ENCODE measurements around the gene FGF2. TPM values are rescaled to one million over a fixed set of nuclear protein-coding genes. Genes with fewer than 3 reads are reported as not detected.
A peak's percentile ranks its signal among the peaks of the same experiment; 100 is the strongest.

FGF2 gene
- total and polyA plus RNA-seq, 9 donors, result 6.5 to 11.4 (median 8.5) TPM

- DNase-seq, result peak; percentile 76
- H3K27me3 ChIP-seq (ENCODE audit: control insufficient read depth, insufficient read depth, low read length), result peaks cover 4% of the 10 kb centered on the region
- H3K4me1 ChIP-seq (ENCODE audit: control insufficient read depth, insufficient read depth, low read length), result peaks cover 13% of the 10 kb centered on the region
- no peaks in the 10 kb centered on the region for H3K36me3 ChIP-seq (ENCODE audit: control insufficient read depth, insufficient read depth, low read length)
- peak overlapping the region; percentile 93 for H3K27ac ChIP-seq (ENCODE audit: low read length)
- H3K9me3 ChIP-seq (replicated peaks; ENCODE audit: control insufficient read depth, low read depth, low read length), result no peaks in the 10 kb centered on the region
- H3K4me3 ChIP-seq (ENCODE audit: low read length), result peak overlapping the region; percentile 62
- WGBS (ENCODE audit: insufficient coverage), result 0% methylated on average over 5 of the region's 18 CpGs
Measured at GRCh38 chr4:122826079-122826527, 528 bp upstream of the FGF2 start.

DNA sequence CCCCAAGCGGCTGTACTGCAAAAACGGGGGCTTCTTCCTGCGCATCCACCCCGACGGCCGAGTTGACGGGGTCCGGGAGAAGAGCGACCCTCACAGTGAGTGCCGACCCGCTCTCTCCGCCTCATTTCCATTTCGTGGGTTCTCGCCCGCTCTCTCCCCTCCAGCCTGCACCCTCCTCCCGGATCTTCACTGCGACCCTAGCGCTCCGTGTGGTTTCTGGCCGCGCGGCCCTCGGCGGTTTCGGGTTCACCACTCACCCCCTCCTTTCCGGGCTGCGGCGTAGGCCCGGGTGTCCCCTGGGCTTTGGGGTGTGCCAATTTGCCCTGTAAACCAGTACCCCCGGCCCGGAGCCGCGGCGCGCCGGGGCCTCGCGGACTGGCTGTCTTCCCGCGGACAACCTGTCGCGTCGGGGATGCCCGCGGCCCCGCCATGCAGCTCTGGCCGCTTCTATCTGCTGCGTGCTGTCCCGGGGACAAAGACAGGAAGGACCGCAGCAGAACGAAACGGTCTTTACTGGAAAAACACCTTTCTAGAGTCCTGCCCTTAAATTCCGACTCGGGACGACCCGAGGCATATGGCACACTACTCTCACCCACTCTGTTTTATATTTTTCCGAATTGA lies 737 bp downstream of the FGF2 start:
- H3K4me3 ChIP-seq (ENCODE audit: low read length), result peak overlapping the region; percentile 86
- H3K27me3 ChIP-seq (ENCODE audit: control insufficient read depth, insufficient read depth, low read length), result peaks cover 4% of the 10 kb centered on the region
- DNase-seq, result peak; percentile 75
- H3K36me3 ChIP-seq (ENCODE audit: control insufficient read depth, insufficient read depth, low read length), result no peaks in the 10 kb centered on the region
- H3K4me1 ChIP-seq (ENCODE audit: control insufficient read depth, insufficient read depth, low read length), result peaks cover 13% of the 10 kb centered on the region
- H3K9me3 ChIP-seq (replicated peaks; ENCODE audit: control insufficient read depth, low read depth, low read length), result no peaks in the 10 kb centered on the region
- under 1% methylated on average over 52 of the region's 57 CpGs for WGBS (ENCODE audit: insufficient coverage)
- peak overlapping the region; percentile 92 for H3K27ac ChIP-seq (ENCODE audit: low read length)

GRCh38 chr4:122827879-122828601 lies 1.4 kb downstream of the FGF2 start:
- Histone ChIP-seq H3K27me3 (ENCODE audit: control insufficient read depth, insufficient read depth, low read length) (peaks cover 4% of the 10 kb centered on the region), H3K27ac (ENCODE audit: low read length) (peak overlapping the region; percentile 92), H3K36me3 (ENCODE audit: control insufficient read depth, insufficient read depth, low read length) (no peaks in the 10 kb centered on the region), H3K9me3 (replicated peaks; ENCODE audit: control insufficient read depth, low read depth, low read length) (no peaks in the 10 kb centered on the region), H3K4me1 (ENCODE audit: control insufficient read depth, insufficient read depth, low read length) (peaks cover 15% of the 10 kb centered on the region), H3K4me3 (ENCODE audit: low read length) (peak overlapping the region; percentile 86)
- WGBS (ENCODE audit: insufficient coverage), result 4% methylated on average over 5 of the region's 10 CpGs
- peak; percentile 81 for DNase-seq

GRCh38 chr4:122830426-122831095 lies 3.9 kb downstream of the FGF2 start:
- WGBS (ENCODE audit: insufficient coverage), result 40% methylated on average over 1 of the region's 5 CpGs
- no peaks in the 10 kb centered on the region for H3K9me3 ChIP-seq (replicated peaks; ENCODE audit: control insufficient read depth, low read depth, low read length)
- peaks cover 14% of the 10 kb centered on the region for H3K4me1 ChIP-seq (ENCODE audit: control insufficient read depth, insufficient read depth, low read length)
- H3K4me3 ChIP-seq (ENCODE audit: low read length), result no peak overlapping the region
- peak; percentile 96 for DNase-seq
- peaks cover 4% of the 10 kb centered on the region for H3K27me3 ChIP-seq (ENCODE audit: control insufficient read depth, insufficient read depth, low read length)
- H3K36me3 ChIP-seq (ENCODE audit: control insufficient read depth, insufficient read depth, low read length), result no peaks in the 10 kb centered on the region
- H3K27ac ChIP-seq (ENCODE audit: low read length), result peak overlapping the region; percentile 62

DNA sequence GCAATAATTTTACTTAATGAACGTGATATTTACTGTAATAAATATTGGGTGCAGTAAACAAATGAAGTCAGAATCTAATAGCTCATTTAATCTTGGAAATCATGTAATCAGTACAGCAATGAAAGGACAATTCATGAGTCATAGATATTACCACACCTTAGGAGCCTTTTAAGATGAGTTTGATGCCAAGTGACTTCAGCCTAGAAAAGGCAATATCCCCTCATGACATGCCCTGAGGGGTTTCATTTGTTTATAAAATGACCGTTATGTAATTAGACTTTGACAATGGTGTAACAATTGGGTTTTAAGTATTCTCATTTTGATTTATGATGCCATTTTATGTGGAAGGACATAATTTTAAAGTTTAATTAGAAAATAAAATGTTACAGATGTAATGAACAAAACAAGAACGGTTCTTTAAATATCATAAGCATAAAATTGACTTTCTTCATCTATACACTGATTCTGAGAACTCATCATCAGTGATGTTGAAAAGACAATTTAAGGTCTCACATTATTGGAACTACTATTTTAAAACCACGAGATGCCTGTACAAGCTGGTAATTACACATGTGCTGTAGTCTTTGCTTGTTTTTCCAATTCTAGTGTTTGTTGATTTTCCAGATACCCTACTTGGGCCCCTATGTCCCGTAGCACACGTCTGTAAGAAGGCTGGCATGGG lies 5.0 kb downstream of the FGF2 start:
- DNase-seq, result no peak
- no peaks in the 10 kb centered on the region for H3K36me3 ChIP-seq (ENCODE audit: control insufficient read depth, insufficient read depth, low read length)
- peaks cover 4% of the 10 kb centered on the region for H3K27me3 ChIP-seq (ENCODE audit: control insufficient read depth, insufficient read depth, low read length)
- H3K27ac ChIP-seq (ENCODE audit: low read length), result no peak overlapping the region
- peaks cover 13% of the 10 kb centered on the region for H3K4me1 ChIP-seq (ENCODE audit: control insufficient read depth, insufficient read depth, low read length)
- no peaks in the 10 kb centered on the region for H3K9me3 ChIP-seq (replicated peaks; ENCODE audit: control insufficient read depth, low read depth, low read length)
- no peak overlapping the region for H3K4me3 ChIP-seq (ENCODE audit: low read length)
- WGBS (ENCODE audit: insufficient coverage), result 35% methylated on average over 2 of the region's 6 CpGs

DNA sequence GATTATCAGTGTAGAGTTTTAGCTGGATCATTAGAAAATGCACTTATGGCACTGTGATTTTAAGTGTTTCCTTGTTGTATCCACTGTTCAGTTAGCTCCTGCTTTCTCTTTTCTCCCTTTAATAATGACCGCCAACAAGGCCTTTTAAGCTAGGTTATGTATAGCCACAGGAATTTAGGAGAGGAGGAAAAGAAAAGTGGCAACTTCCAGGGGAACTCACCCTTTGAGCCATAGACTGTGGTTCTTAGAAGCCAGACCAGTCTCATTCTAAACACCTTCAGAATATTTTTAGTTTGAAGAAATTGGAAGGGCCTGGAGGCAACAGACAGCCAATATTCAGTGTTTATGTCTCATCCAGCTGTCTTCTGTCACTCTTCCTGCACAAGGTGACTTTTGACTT lies 6.1 kb downstream of the FGF2 start:
- no peak overlapping the region for H3K4me3 ChIP-seq (ENCODE audit: low read length)
- no CpG with 5 or more reads among the region's 1 CpG for WGBS (ENCODE audit: insufficient coverage)
- no peaks in the 10 kb centered on the region for H3K36me3 ChIP-seq (ENCODE audit: control insufficient read depth, insufficient read depth, low read length)
- H3K4me1 ChIP-seq (ENCODE audit: control insufficient read depth, insufficient read depth, low read length), result peaks cover 13% of the 10 kb centered on the region
- no peaks in the 10 kb centered on the region for H3K9me3 ChIP-seq (replicated peaks; ENCODE audit: control insufficient read depth, low read depth, low read length)
- H3K27ac ChIP-seq (ENCODE audit: low read length), result no peak overlapping the region
- no peak for DNase-seq
- no peaks in the 10 kb centered on the region for H3K27me3 ChIP-seq (ENCODE audit: control insufficient read depth, insufficient read depth, low read length)

GRCh38 chr4:122833999-122834398 lies 7.4 kb downstream of the FGF2 start:
- Histone ChIP-seq H3K36me3 (ENCODE audit: control insufficient read depth, insufficient read depth, low read length) (no peaks in the 10 kb centered on the region), H3K4me1 (ENCODE audit: control insufficient read depth, insufficient read depth, low read length) (peaks cover 8% of the 10 kb centered on the region), H3K27ac (ENCODE audit: low read length) (no peak overlapping the region), H3K4me3 (ENCODE audit: low read length) (no peak overlapping the region), H3K27me3 (ENCODE audit: control insufficient read depth, insufficient read depth, low read length) (no peaks in the 10 kb centered on the region), H3K9me3 (replicated peaks; ENCODE audit: control insufficient read depth, low read depth, low read length) (no peaks in the 10 kb centered on the region)
- no peak for DNase-seq
- WGBS (ENCODE audit: insufficient coverage), result 59% methylated on average over 2 of the region's 4 CpGs

- no peaks in the 10 kb centered on the region for H3K9me3 ChIP-seq (replicated peaks; ENCODE audit: control insufficient read depth, low read depth, low read length)
- whole genome bisulfite sequencing (ENCODE audit: insufficient coverage), result no CpG with 5 or more reads among the region's 2 CpGs
- no peak for DNase-seq
Measured at GRCh38 chr4:122836941-122837340, 10.3 kb downstream of the FGF2 start.

DNA sequence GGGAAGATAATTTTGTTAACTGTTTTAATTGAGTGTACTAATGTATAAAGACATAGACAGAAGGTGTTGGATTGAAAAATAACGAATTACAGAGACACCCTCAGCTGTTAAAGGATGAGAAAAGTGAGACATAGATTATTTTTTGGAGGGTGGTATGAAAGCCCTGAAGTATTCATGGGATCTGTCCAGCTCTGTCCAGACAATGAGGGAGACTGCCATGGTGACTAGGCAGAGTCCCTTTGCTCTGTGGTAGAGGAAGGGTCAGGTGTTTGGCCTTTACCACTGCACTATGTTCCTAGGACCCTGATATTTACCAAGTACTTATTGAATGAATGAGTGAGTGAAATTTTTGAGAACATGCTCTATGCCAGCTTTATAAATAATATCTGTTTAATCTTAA lies 11.4 kb downstream of the FGF2 start:
- Histone ChIP-seq H3K36me3 (ENCODE audit: control insufficient read depth, insufficient read depth, low read length) (peaks cover 11% of the 10 kb centered on the region), H3K27ac (ENCODE audit: low read length) (no peak overlapping the region), H3K27me3 (ENCODE audit: control insufficient read depth, insufficient read depth, low read length) (no peaks in the 10 kb centered on the region), H3K4me1 (ENCODE audit: control insufficient read depth, insufficient read depth, low read length) (no peaks in the 10 kb centered on the region), H3K9me3 (replicated peaks; ENCODE audit: control insufficient read depth, low read depth, low read length) (no peaks in the 10 kb centered on the region), H3K4me3 (ENCODE audit: low read length) (no peak overlapping the region)
- WGBS (ENCODE audit: insufficient coverage), result 80% methylated on average over 1 of the region's 1 CpG
- no peak for DNase-seq

More at GRCh38 chr4:122836941-122837340, 10.3 kb downstream of the FGF2 start:
- Histone ChIP-seq H3K36me3 (ENCODE audit: control insufficient read depth, insufficient read depth, low read length) (peaks cover 11% of the 10 kb centered on the region), H3K4me1 (ENCODE audit: control insufficient read depth, insufficient read depth, low read length) (peaks cover 2% of the 10 kb centered on the region), H3K27me3 (ENCODE audit: control insufficient read depth, insufficient read depth, low read length) (no peaks in the 10 kb centered on the region), H3K27ac (ENCODE audit: low read length) (no peak overlapping the region), H3K4me3 (ENCODE audit: low read length) (no peak overlapping the region)

DNA sequence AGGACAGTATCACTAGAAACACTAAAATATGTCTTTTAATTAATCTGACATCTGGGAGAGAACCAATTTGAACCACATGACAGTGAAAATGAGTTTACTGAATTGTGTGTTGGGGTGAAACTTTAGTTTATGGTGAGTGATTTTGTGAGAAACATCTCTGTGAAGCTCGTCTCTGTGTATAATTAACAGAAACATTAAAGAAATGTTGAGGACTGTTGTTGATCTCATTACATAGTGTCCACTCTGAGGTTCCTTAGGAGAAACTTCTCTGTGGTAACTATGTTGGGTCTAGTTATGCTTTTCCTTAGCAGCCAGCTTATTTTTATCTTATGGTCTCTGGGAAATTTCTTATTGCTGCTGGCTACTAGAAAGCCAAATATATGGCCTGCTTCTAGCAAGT lies 15.8 kb downstream of the FGF2 start:
- Histone ChIP-seq H3K4me3 (ENCODE audit: low read length) (no peak overlapping the region), H3K36me3 (ENCODE audit: control insufficient read depth, insufficient read depth, low read length) (peaks cover 11% of the 10 kb centered on the region), H3K9me3 (replicated peaks; ENCODE audit: control insufficient read depth, low read depth, low read length) (no peaks in the 10 kb centered on the region), H3K27me3 (ENCODE audit: control insufficient read depth, insufficient read depth, low read length) (no peaks in the 10 kb centered on the region), H3K4me1 (ENCODE audit: control insufficient read depth, insufficient read depth, low read length) (no peaks in the 10 kb centered on the region), H3K27ac (ENCODE audit: low read length) (no peak overlapping the region)
- no CpG with 5 or more reads among the region's 1 CpG for WGBS (ENCODE audit: insufficient coverage)
- no peak for DNase-seq
